ENCODE measurements around the gene GALNTL6.

GALNTL6 gene

GRCh38 chr4:171812665-171813525 is at the start of gene GALNTL6:
Gene GALNTL6, plus strand, starts transcription at chr4:171813404.
- peak; percentile 71 for DNase-seq

- DNase-seq = no peak
These were observed 47.7 kb upstream of the GALNTL6 start for GRCh38 chr4:171765514-171765913.

DNA sequence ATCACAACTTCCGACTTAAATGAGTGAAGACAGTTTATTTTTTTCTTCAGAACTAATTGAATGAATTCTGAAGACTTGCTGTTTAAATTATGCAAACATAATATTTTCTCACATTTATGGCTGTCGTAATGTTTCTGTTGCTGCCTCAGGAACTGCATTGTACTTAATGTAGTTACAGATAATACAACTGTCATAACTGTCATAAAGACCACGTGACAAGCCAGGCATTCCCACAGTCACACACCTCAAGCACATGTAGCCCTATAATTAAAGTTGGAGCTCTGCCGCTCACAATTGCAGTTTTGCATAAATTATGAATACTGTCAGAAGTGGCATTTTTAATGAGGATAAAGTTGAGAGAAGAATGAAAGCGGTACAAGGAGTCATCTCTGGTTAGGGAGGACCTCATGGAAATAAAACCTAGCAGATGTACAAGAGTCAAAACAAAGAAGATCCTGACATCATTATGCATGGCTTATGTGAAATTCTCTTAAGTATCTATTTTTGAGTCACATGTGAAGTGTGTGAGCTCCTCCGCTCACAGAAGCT is 38.5 kb upstream of the GALNTL6 start:
- DNase-seq = no peak

DNA sequence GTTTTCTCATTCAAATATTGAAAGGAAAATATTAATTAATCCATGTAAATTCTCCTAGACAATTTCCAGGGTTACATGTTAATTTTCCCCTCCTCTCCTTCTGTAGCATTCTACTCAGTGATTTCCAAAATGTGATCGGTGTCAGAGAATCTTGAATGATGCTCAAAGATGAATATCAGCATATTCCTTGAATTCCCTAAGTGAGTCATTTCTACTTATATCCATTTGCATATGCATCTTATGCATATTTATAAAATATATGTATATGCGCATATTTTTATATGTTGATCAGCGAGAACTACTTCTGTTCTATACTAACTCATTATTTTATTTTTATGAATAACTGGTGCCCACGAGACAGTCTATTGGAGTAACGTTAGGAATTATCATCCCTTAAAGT is 33.9 kb upstream of the GALNTL6 start:
- no peak for DNase-seq

GRCh38 chr4:171785388-171785787 is 27.8 kb upstream of the GALNTL6 start:
- no peak for DNase-seq

GRCh38 chr4:171793723-171794122 is 19.5 kb upstream of the GALNTL6 start:
- DNase-seq = no peak

DNA sequence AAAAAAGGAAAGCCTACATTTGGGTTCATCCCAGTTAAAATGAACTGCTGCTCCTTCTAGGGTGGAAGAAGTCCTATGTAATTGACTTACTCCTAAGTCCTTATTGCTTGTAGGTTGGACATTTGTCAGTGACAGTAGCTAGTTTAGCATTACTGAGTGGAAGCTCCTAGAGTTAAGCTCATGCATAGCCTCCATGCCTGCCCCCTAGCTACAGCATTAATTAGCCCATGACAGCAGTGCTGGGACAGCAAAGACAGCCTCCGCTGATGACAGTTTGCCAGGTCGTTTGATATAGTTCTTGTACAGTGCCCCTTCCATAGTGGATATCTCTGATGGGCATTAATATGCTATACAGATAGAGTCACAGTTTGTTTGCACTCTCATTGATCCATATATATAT is 18.7 kb upstream of the GALNTL6 start:
- no peak for DNase-seq

DNA sequence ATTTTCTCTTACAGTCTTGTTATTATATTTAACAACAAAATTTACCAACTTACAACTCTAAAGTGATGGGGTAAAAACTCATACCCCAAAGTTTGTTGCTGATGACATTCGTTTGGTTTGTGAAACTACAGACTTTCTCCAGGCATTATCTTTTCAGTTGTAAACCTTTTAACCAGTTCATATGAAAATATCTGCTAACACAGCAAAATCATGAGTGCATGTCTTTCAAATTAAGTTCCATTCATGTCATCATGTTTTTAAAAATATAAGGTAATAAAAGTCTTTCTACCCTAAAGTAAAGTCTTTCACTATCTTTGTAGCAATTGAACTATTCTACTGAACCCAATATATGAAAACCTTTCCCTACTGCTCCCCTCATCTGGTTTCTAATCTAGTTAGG is 3.4 kb upstream of the GALNTL6 start:
- no peak for DNase-seq

DNA sequence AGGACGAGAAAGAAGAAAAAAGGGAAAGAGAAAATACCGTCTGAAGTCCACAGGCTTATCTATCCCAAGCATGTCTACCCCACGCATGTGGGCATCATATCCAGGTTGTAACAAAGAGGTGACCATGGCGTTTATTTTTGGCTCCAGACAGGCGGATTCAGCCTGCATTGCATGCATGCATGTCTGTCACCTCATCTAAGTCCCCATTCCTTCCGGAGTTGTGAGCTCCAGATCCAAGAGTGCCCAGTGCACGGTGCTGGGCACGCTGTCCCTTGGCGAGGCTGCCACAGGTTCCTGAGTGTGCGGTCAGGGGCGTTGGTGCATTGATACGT is 905 bp upstream of the GALNTL6 start:
- no peak for DNase-seq

DNA sequence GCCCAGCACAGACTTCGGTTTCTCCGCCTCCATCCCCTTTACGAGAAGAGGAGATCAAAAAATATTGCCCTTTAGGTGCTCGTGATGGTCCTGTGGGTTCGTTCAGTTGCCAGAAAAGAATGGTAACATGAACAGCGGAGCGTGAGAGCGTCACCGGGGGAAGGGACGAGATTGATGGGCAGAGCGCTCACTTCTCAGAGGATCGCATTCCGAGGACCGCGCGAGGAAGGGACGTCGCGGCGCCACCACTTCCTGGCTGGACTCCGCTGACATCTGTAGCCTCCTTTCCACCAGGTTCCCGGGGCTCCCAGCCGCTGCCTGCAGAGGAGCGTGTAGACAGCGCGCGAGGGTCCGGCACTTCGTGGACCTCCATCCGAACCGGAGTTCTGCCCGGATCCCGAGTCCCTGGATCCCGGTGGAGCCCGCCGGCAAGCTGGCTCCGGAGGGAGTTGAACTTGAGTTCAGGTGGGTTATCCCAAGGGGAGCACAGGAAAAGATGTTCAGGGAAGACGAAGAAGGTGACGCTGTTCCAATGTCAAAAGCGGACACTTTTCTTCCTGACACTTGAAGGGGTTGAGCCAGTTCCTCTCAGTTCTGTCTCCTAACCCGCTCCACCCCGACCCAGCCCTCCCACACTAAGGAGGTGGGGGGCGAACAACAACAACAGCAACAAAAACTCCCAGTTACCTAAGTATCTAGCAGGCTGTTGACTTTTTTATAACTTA is 484 bp downstream of the GALNTL6 start:
- peak; percentile 50 for DNase-seq

- DNase-seq = no peak
These were observed 1.3 kb downstream of the GALNTL6 start for GRCh38 chr4:171814545-171814944.

DNA sequence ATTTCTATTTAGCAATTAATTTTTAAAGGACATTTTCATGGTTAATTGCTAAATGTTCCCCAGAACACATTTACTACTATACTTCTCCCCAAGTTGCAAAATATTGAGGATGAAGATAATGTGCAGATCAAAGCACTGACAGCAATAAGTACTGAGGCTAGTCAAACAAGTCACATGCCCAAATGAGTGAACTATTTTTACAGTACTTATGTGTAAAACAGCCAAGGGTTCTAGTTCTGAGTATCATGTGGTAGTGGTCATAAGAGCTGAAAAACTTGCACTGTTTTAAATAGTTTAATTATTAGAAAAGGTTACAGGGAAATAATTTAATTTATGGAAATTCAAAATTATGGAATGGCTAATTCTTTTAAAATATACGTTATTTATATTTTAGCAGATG is 3.8 kb downstream of the GALNTL6 start:
- DNase-seq = no peak

DNA sequence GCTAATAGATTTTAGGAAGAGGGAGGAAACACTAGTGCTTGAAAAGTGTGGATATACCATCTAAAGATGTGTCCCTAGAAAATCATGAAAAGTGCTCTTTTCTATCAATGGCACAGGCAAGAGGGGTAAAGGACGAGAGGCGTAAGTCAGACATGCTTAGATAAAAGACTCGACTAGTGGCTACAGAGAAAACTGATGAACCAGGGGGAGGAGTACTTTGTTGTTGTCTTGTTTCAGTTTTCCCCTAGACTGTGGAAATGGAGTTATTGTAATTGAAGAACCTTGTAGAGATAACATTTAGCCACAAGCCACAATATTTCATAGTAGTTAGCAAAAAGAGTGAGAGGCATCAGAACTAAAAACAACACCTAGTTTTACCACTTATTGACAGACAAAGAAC is 21.4 kb downstream of the GALNTL6 start:
- no peak for DNase-seq

- DNase-seq = no peak
These were observed 30.3 kb downstream of the GALNTL6 start for GRCh38 chr4:171843456-171843855.

DNA sequence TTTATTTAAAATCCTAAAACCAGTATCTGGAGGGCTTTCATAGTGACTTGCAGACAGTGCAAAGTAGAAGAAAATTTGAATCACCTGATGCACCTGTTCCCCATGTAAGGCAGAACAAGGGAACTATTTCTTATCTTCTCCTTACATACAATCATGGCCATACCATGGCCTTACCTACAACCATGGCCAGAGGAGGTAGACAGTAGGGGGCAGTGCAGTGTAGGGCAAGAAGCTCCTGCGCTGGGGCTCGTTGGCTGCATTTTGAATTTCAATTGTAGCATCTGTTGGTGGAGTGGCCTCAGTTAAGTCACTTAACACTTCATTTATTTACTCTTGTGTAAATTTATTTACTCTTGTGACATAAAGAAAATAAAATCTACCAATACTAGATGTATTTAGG is 33.0 kb downstream of the GALNTL6 start:
- no peak for DNase-seq

DNA sequence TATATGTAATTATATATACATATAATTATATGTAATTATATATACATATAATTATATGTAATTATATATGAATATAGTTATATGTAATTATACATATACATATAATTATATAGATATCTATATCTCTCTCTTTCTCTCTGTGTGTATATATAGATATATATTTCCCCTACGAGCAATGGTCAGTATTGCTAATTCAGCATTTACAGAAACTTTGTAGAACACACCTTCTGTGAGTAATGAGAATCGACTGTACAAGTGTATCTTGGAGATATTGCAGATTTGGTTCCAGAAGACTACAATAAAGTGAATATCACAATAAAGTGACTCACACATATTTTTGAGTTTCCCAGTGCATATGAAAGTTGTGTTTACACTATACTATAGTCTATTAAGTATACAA is 33.7 kb downstream of the GALNTL6 start:
- DNase-seq = no peak

GRCh38 chr4:171847751-171848150 is 34.5 kb downstream of the GALNTL6 start:
- DNase-seq = no peak

DNA sequence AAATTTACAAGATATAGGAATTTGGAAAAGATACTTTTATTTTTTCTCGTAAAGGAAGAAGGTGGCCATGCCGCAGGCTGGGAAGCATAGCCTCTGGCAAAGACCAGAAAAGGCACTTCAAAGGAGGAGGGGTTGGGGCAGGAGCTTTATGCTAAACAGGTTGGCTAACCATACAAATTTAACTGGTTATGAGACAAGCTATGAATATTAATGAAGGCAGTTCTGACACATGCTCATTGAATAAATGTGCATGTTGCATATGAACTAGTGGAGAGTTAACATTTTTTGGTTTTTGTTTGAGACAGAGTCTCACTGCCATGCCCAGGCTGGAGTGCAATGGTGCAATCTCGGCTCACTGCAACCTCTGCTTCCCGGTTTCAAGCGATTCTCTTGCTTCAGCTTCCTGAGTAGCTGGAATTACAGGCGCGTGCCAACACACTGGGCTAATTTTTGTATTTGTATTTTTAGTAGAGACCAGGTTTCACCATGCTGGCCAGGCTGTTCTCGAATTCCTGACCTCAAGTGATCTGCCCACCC is 36.5 kb downstream of the GALNTL6 start:
- DNase-seq = no peak

DNA sequence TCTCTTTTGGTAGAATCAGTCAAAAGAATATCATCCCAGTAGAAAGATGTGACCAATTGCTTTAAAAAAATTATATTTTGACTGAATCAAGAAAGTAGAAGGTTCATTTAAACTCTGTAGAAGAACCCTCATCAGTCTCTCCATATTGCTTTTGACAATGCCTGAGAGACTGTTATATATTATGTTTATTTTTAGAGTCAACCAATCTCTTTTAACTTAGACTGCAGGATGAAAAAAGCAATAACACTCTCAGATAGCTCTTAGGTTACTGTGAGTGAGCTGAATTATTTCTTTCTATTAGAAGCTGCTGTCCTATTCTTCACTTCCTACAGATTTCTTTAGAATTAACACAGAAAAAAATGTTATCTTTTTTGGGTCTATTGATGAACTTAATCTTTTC is 38.1 kb downstream of the GALNTL6 start:
- DNase-seq = no peak

GRCh38 chr4:171857302-171858012 is 44.3 kb downstream of the GALNTL6 start:
- DNase-seq = no peak

DNA sequence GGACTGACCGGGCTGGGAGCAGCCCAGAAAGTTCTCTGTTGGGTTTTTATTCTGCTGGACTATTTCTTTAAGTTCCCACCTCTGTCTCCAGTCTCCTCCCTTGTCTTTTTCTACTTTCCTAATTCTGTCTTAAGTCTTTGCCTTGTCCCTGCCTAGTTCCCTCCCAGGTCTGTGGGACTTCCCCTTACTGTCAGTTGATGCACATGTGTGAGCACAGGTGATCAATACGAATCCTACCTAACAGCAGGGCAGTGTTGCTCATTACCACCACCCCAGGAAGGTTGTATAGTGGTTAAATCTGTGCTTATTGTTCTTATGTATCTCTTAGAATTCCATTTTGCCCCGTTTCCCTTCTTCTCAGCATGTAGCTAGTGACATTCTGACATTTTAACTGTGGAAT is 62.1 kb downstream of the GALNTL6 start:
- no peak for DNase-seq

DNA sequence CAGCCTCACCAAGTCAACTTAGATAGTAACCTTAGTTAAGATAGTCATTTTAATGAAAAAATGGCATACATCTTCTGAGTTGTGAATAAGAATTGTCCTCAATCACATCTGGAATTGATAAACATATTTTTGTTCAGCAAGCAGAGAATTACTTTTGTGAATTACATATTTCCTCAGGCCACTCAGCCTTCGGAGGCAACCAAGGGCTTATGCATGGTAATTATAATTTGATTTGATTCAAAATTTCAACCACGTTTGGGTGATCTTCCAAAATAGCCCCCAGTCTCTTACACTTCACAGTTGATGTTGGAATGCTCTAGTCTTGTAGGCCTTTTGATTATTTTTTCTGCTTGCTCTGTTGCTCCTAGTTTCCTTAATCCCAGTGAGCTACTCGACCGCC is 63.4 kb downstream of the GALNTL6 start:
- no peak for DNase-seq

GRCh38 chr4:171880136-171880535 is 66.9 kb downstream of the GALNTL6 start:
- DNase-seq = no peak
